SK-N-SH (cell line): ENCODE results near the gene ZBTB16. TPM values are rescaled to one million over a fixed set of nuclear protein-coding genes. Genes with fewer than 3 reads are reported as not detected.

Experiments used
- CTCF ChIA-PET: fragments of 300-600, 350-600 bp; formaldehyde crosslinking; extraction: SDS; loops from one replicate; lab custom pipeline; 2021; lab: Yijun Ruan, JAX
- POLR2A ChIA-PET: fragments of 350-600 bp; sonication (Branson Sonifier 250); formaldehyde crosslinking; extraction: SDS; loops from one replicate; lab custom pipeline; 2020; ENCODE audit warnings: antibody characterized with exemption, inconsistent platforms; lab: Yijun Ruan, JAX
- DNase-seq: peaks from one replicate; pipeline ENCODE4 v3.0.0; 2012
- H2AFZ ChIP-seq: fragments of 200-600 bp; sonication (generic); 2 replicates; pipeline ENCODE4 v1.8.1; 2016; ENCODE audit warnings: antibody characterized with exemption, mild to moderate bottlenecking, low read depth
- H3F3A ChIP-seq: fragments of 200-600 bp; sonication (generic); replicated peaks from 2 replicates; pipeline ENCODE3; 2016; ENCODE audit warnings: antibody characterized with exemption, mild to moderate bottlenecking; ENCODE audit not compliant: insufficient read depth
- H3K27ac ChIP-seq, 2 experiments: fragments of 200-500 bp in 1 of 2; fragments of 200-600 bp in 1 of 2; sonication (Bioruptor generic) in 1 of 2; sonication (generic), shearing (Covaris generic) in 1 of 2; 2 replicates each; pipeline versions ENCODE4 v1.5.1 to v1.6.1; 2014 to 2016; ENCODE audit warnings: low read depth in 2 of 2, inconsistent platforms in 1 of 2, low read length in 1 of 2, mild to moderate bottlenecking in 1 of 2, mixed read lengths in 1 of 2
- H3K27me3 ChIP-seq: fragments of 200-600 bp; sonication (generic), shearing (Covaris generic); 2 replicates; pipeline ENCODE4 v1.6.1; 2016; ENCODE audit warnings: mixed run types; ENCODE audit not compliant: insufficient read depth
- H3K36me3 ChIP-seq, 2 experiments: fragments of 200-500 bp in 1 of 2; fragments of 200-600 bp in 1 of 2; sonication (Bioruptor generic) in 1 of 2; sonication (generic) in 1 of 2; replicated peaks in 1 of 2; 2 replicates each; pipeline versions ENCODE3 to v1.5.1; 2014 to 2016; ENCODE audit warnings: low read length in 1 of 2, mild to moderate bottlenecking in 1 of 2; ENCODE audit not compliant: insufficient read depth in 2 of 2, control insufficient read depth in 1 of 2
- H3K4me1 ChIP-seq, 2 experiments: fragments of 200-500 bp in 1 of 2; fragments of 200-600 bp in 1 of 2; sonication (Bioruptor generic) in 1 of 2; sonication (generic), shearing (Covaris generic) in 1 of 2; 2 replicates each; pipeline versions ENCODE4 v1.5.1 to v1.6.1; 2014 to 2016; ENCODE audit warnings: low read depth in 1 of 2, low read length in 1 of 2, mixed run types in 1 of 2; ENCODE audit not compliant: insufficient read depth in 2 of 2, control insufficient read depth in 1 of 2
- H3K4me2 ChIP-seq: fragments of 200-600 bp; sonication (generic), shearing (Covaris generic); 2 replicates; pipeline ENCODE4 v1.6.1; 2017; ENCODE audit warnings: mixed run types
- H3K4me3 ChIP-seq, 2 experiments: fragments of 200-500 bp in 1 of 2; fragments of 200-600 bp in 1 of 2; sonication (Bioruptor generic) in 1 of 2; sonication (generic), shearing (Covaris generic) in 1 of 2; 2 replicates each; pipeline versions ENCODE4 v1.5.1 to v1.8.1; 2014 to 2016; ENCODE audit warnings: low read depth in 2 of 2, inconsistent platforms in 1 of 2, low read length in 1 of 2, mild to moderate bottlenecking in 1 of 2, mixed read lengths in 1 of 2, moderate library complexity in 1 of 2
- H3K79me2 ChIP-seq: fragments of 200-600 bp; sonication (generic); 2 replicates; pipeline ENCODE4 v1.8.1; 2017; ENCODE audit warnings: mild to moderate bottlenecking; ENCODE audit not compliant: insufficient read depth
- H3K9ac ChIP-seq: fragments of 200-600 bp; sonication (generic); 2 replicates; pipeline ENCODE4 v1.6.1; 2017; ENCODE audit warnings: mixed run types
- H3K9me2 ChIP-seq: fragments of 200-600 bp; sonication (generic); 2 replicates; pipeline ENCODE4 v1.6.1; 2017; ENCODE audit warnings: mixed run types
- H3K9me3 ChIP-seq: fragments of 200-600 bp; sonication (generic); 2 replicates; pipeline ENCODE4 v1.6.1; 2017; ENCODE audit warnings: mixed run types, mild to moderate bottlenecking, moderate library complexity
- H4K20me1 ChIP-seq: fragments of 200-600 bp; sonication (generic); 2 replicates; pipeline ENCODE4 v1.6.1; 2017; ENCODE audit warnings: mild to moderate bottlenecking, mixed run types; ENCODE audit not compliant: insufficient read depth
- CHD2 ChIP-seq: fragments of 150-350 bp; IDR thresholded peaks from 2 replicates; pipeline ENCODE4 v1.6.1; 2018; ENCODE audit warnings: low read length; ENCODE audit not compliant: partially characterized antibody
- CTCF ChIP-seq: fragments of 200-600 bp; sonication (generic); IDR thresholded peaks from 2 replicates; pipeline ENCODE4 v1.6.1; 2017; ENCODE audit warnings: antibody characterized with exemption, mild to moderate bottlenecking, moderate library complexity
- GABPA ChIP-seq: IDR thresholded peaks from 2 replicates; pipeline ENCODE4 v1.4.0; 2012; ENCODE audit warnings: low read depth, mild to moderate bottlenecking
- JUND ChIP-seq: IDR thresholded peaks from 2 replicates; pipeline ENCODE4 v1.4.0; 2012
- MAX ChIP-seq: IDR thresholded peaks from 2 replicates; pipeline ENCODE4 v1.4.0; 2012; ENCODE audit warnings: low read depth
- MEF2A ChIP-seq: IDR thresholded peaks from 2 replicates; pipeline ENCODE4 v1.4.0; 2012; ENCODE audit warnings: low read depth, borderline replicate concordance
- MXI1 ChIP-seq: IDR thresholded peaks from 2 replicates; pipeline ENCODE4 v1.6.1; 2012; ENCODE audit warnings: mild to moderate bottlenecking, low read depth, low read length, improper control_type of control experiment
- RAD21 ChIP-seq: IDR thresholded peaks from 2 replicates; pipeline ENCODE4 v1.6.1; 2012; ENCODE audit warnings: mild to moderate bottlenecking, low read length
- REST ChIP-seq: IDR thresholded peaks from 2 replicates; pipeline ENCODE4 v1.6.1; 2012; ENCODE audit warnings: mild to moderate bottlenecking, low read depth, low read length, moderate library complexity
- SIN3A ChIP-seq: IDR thresholded peaks from 2 replicates; pipeline ENCODE4 v1.6.1; 2012; ENCODE audit warnings: low read depth, mild to moderate bottlenecking, low read length, moderate library complexity, borderline replicate concordance
- TCF12 ChIP-seq: IDR thresholded peaks from 2 replicates; pipeline ENCODE4 v1.4.0; 2012
- TEAD4 ChIP-seq: IDR thresholded peaks from 2 replicates; pipeline ENCODE4 v1.4.0; 2012; ENCODE audit warnings: mild to moderate bottlenecking, borderline replicate concordance; ENCODE audit not compliant: insufficient read depth
- USF2 ChIP-seq: fragments of 150-350 bp; IDR thresholded peaks from 2 replicates; pipeline ENCODE4 v1.6.1; 2017; ENCODE audit warnings: antibody characterized with exemption, low read length, low read depth, borderline replicate concordance
- ZBTB33 ChIP-seq: IDR thresholded peaks from 2 replicates; pipeline ENCODE4 v1.4.0; 2012; ENCODE audit warnings: low read depth, borderline replicate concordance
- WGBS: methylation state at CpG from one replicate; pipeline ENCODE4 v1.1.6; 2017; ENCODE audit warnings: low lambda C conversion rate; 5-methylcytosine and 5-hydroxymethylcytosine counted together
- polyA plus RNA-seq, 3 experiments: library from polyadenylated mRNA; depleted of rRNA; stranded (reverse); fragments of >200 nt; gene quantifications; 2 replicates each; pipeline ENCODE4 v1.2.3, GENCODE V29; 2012

Gene ZBTB16
- polyA plus RNA-seq, 1 of the 3 experiments (the other 2 are of a cell fraction) = not detected

GRCh38 chr11:114277637-114278341 lies 218.3 kb downstream of the ZBTB16 start (continued):
- no peak for TF ChIP-seq REST
- no peak for TF ChIP-seq RAD21
- TF ChIP-seq SIN3A = no peak
- TF ChIP-seq TEAD4 = no peak
- no peak for TF ChIP-seq MXI1

- H2AFZ ChIP-seq = no peak overlapping the region
- no peak overlapping the region for H3K4me2 ChIP-seq
- peaks cover 0 to 3% of the 10 kb centered on the region in 2 experiments; a peak in 2 of 4 replicates for H3K4me1 ChIP-seq
- DNase-seq = no peak
- H3K9ac ChIP-seq = no peak overlapping the region
- H3K27me3 ChIP-seq = peaks cover 23% of the 10 kb centered on the region; the same call in 1 of the 2 replicates
- H3K4me3 ChIP-seq = no peak overlapping the region
- 57% methylated on average over 3 of the region's 4 CpGs for WGBS
- ChIA-PET CTCF (interaction anchor here (0.7 to 15.2 kb wide), 4 partner anchors 18 to 382 kb away, joined by 3 to 143 read pairs (median 4); no protein-coding TSS in a partner anchor), POLR2A (no interaction called here)
- H3K79me2 ChIP-seq = no peaks in the 10 kb centered on the region
- H3K36me3 ChIP-seq = no peaks in the 10 kb centered on the region
- H3K27ac ChIP-seq = no peak overlapping the region
- no peaks in the 10 kb centered on the region for H4K20me1 ChIP-seq
- H3K9me3 ChIP-seq = no peaks in the 10 kb centered on the region
- H3K9me2 ChIP-seq = no peaks in the 10 kb centered on the region
- no peaks in the 10 kb centered on the region for H3F3A ChIP-seq
- no peak for TF ChIP-seq TCF12
- no peak for TF ChIP-seq MAX
- no peak for TF ChIP-seq GABPA
- no peak for TF ChIP-seq USF2
- TF ChIP-seq REST = no peak
- TF ChIP-seq JUND = no peak
- TF ChIP-seq ZBTB33 = no peak
- no peak for TF ChIP-seq CHD2
- no peak for TF ChIP-seq MEF2A
- TF ChIP-seq SIN3A = no peak
- TF ChIP-seq CTCF = no peak
Observed at GRCh38 chr11:114278342-114279065, 219.0 kb downstream of the ZBTB16 start.
